Kasumi-1 (cell line): Measurements from ENCODE around the gene TPSAB1.

Experiments
- DNase-seq, 2 experiments: peaks; one replicate each; lab custom pipeline; 2025; lab: John Stamatoyannopoulos, UW

TPSAB1 gene

DNA sequence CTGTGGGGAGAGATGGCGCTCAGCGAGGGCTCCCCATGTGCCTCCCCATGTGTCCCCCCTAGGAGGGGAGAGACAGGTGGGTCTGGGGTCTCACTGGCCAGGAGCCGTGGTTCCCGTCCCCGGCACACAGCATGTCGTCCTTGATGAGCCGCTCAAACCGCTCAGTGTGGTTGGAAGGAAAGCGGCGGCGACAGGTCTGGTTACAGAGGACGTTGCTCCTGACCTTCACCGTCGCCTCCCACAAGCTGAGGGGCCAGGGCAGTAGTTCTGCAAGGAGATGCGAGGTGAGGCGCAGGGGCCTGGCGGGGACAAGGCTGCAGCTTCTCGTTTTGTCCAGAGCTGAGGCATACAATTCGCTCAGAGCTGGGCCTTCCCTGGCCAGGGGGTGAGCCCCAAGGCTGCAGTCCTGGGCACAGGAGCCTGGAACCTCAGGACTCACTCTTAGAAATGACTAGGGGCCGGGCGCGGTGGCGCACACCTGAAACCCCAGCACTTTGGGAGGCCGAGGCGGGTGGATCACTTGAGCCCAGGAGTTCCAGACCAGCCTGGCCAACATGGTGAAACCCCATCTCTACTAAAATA, 46.1 kb downstream of the TPSAB1 start:
- no peak for DNase-seq

DNA sequence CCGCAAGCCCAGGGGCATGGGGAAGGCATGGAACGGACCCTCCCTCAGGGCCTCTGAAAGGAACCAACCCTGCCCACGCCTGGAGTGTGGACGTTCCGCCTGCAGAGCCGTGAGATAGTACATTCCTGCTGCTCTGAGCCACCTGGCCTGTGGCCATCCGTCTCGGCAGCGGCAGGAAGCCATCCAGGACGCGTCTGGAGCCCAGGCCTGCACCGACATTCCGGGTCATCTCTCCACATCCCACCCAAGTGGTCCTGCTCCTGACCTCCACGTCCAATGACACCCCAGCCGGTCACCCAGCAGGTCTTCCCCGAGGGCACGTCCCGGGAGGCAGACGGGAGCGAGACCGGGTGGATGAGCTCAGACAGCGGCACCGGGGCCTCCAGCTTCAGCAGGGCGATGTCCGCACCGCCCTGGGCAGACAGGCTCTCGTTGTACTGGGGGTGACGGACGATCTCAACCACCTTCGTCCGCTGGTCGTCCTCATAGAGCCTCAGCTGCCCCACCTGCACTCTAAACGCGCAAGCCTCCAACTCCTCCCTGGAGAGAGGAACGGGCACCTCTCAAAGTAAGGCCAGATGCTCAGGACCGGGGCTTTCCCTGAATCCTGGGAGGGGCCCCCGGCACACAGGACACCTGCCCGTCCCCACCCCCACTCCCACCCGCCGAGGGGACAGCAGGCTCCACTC, 47.6 kb downstream of the TPSAB1 start:
- DNase-seq: no peak

DNA sequence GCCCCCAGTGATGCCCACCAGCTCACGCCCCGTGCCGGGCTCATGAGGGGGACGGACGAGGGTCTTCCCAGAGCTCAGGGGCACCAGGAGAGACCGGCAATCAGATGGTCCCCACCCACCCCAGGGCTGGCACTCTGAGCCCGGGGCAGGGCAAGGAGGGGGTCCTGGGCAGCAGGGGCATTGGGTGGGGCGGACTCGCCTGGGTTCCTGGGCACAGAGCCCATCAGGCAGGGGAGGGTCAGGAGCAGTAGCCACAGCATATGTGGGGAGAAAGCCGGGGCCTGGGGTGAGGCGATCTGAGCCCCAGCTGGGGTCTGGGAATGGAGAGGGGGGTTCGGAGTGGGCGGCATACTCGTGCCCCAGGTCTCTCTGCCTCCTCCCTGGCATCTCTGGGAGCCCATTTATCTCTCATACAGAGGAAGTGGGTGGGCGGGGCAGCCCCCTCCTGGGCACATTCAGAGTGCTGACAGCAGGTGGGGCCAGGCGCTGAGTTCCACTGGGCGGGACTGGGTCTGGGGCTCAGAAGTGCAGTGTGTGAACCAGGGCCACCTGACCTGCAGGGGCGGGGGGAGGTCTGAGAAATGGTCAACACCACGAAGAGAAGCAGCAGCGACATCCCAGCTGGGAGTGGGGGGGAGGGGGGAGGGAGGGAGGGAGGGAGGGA, 48.4 kb downstream of the TPSAB1 start:
- DNase-seq: no peak

DNA sequence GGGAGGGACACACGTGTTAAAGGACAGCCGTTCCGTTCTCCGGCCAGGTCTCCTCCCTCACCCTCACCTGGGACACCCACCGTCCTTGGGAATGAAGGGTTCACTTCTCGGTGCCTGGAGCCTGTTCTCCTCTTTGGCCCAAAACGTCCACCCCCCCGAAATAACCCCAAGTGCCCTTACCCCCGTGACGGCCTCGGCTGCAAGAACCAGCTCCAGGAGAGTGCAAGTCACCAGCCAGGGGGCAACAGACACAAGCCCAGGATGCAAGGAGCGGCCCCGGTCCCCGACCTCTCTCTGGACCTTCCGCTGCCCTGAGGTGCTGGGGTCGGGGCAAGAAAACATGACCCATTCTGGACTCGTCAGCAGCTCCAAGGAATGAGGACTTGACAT, 49.0 kb downstream of the TPSAB1 start:
- no peak for DNase-seq

DNA sequence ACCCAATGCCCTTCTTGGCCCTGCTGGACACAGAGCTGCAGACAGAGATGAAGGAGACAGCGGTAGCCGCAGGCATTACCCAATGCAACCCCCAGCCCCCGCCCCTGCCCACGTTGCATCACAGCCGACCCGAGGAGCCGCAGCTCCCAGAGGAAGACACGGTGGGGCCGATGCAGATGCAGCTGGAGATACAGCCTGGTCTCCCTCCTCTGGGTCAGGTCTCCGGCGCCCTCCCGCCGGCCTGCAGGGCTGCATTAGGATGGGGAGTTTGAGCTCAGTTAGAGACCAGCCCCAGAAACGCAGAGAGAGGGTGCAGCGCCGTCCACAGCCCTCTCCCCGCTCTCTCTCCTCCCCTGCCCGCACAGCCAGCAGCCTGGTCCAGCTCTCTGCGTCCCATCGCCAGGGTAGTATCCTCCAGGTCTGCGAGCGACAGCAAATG, 49.6 kb downstream of the TPSAB1 start:
- no peak for DNase-seq

DNA sequence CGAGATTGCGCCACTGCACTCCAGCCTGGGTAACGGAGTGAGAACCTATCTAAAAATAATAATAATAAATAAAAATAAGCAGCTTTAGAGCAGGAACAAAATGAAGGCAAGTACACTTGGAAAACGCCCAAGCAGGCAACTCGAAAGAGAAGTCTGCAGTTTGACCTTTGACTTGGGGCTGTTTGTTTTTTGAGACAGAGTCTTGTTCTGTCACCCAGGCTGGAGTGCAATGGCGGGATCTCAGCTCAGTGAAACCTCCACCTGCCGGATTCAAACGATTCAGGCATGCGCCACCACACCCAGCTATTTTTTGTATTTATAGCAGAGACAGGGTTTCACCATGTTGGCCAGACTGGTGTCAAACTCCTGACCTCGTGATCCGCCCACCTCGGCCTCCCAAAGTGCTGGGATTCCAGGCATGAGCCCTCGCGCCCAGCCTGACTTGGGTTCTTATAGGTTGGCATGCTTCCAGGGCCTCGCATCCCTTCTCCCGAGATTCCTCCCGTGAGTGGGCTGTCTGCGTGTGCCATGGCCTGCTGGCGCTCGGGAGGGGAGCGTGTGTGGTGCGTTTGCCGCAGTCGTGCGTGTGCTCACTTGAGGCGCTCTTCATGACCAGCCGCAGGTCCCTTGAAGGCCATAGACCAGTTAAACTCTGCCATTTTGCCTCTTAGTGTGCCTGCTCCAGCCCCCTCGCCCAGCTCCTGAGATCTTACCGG, 50.5 kb downstream of the TPSAB1 start:
- DNase-seq: no peak

DNA sequence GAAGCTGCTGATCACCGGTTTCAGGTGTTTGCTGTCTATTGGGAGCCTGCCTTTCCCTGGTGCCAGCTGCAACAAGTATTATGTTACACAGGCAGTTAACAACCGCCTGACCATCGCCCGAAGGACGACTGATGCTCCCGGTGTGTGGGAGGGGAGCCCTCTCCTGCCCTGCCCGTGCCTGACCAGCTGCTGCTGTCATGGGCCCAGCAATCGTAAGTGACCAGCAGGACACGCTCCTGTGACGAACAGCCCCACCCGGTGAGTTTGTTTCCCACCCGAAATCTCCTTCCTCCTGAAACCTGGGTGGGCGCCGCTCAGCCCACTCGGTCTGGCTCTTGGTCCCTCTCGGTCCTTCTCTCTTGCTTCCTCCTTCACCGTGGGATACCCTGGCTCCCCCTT, 51.1 kb downstream of the TPSAB1 start:
- no peak for DNase-seq
